GM19238 (cell line): ENCODE data around the gene C8G.

Source experiments
- DNase-seq: peaks from one replicate; pipeline ENCODE4 v3.0.0; 2011; ENCODE audit warnings: low spot score; ENCODE audit not compliant: insufficient read length

The C8G gene

DNA sequence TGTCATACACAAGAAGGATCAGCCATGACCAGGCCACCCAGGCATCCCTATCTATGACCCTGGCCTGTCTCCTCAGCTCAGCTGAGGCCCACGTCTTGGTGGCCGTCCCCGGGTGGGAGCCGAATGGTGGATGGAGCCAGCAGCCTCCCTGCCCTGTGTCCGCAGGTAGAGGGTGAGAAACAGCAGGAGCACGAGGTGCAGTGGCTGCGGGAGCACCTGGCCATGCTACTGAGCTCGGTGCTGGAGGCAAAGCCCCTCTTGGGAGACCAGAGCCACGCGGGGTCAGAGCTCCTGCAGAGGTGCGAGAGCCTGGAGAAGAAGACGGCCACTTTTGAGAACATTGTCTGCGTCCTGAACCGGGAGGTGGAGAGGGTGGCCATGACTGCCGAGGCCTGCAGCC lies 25.0 kb upstream of the C8G start:
- no peak for DNase-seq

DNA sequence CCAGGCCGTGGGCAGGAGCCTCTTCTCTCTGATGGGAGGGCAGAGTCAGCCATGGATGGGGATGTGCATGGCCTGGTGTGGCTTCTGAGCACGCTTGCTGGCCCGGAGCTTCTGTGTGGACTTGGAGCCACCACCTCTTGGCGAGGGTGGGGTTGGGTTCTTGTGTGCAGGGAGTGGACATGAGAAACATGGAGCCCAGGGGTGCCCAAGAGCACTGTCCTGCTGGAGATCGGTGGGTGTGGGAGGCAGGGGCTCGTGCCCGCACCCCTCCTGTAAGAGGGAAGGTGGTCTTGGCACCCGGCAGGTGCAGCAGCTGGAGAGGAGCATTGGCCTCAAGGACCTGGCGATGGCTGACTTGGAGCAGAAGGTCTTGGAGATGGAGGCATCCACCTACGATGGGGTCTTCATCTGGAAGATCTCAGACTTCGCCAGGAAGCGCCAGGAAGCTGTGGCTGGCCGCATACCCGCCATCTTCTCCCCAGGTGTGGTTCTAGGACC lies 24.3 kb upstream of the C8G start:
- no peak for DNase-seq

GRCh38 chr9:136921307-136921706 lies 23.7 kb upstream of the C8G start:
- DNase-seq, result no peak

DNA sequence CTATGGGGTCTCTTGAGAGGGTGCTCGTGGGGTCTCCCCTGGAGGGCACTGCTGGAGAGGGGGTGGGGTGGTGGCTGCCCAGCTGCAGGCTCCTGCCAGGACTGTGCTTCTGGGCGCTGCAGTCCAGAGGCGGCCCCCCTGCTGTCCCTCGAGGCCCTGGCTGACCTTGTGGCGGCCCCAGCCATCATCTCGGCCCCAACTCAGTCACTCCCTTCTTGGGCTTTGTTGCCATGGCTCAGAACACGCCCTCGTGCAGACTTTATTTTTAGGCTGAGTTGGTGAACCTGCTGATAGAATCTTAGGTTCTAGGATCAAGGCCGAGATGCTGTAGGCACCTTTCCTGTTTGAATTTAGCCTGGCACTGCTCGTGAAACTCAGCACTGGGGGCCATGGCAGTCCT lies 23.3 kb upstream of the C8G start:
- no peak for DNase-seq

GRCh38 chr9:136922540-136922939 lies 22.5 kb upstream of the C8G start:
- DNase-seq, result no peak

DNA sequence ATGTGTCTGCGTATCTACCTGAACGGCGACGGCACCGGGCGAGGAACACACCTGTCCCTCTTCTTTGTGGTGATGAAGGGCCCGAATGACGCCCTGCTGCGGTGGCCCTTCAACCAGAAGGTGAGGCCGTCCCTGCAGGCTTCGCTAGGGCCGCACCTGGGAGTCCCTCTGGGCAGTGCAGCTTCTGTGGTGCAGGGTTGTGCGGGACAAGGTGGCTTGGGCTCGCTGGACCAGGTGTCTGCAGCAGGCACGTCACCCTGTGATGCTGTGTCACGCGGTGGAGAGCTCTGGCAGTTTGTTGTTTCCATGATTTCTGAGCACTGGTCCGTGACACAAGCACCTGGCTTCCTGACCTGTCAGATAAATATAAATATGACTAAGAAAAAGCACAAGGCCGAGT lies 21.2 kb upstream of the C8G start:
- DNase-seq, result no peak

DNA sequence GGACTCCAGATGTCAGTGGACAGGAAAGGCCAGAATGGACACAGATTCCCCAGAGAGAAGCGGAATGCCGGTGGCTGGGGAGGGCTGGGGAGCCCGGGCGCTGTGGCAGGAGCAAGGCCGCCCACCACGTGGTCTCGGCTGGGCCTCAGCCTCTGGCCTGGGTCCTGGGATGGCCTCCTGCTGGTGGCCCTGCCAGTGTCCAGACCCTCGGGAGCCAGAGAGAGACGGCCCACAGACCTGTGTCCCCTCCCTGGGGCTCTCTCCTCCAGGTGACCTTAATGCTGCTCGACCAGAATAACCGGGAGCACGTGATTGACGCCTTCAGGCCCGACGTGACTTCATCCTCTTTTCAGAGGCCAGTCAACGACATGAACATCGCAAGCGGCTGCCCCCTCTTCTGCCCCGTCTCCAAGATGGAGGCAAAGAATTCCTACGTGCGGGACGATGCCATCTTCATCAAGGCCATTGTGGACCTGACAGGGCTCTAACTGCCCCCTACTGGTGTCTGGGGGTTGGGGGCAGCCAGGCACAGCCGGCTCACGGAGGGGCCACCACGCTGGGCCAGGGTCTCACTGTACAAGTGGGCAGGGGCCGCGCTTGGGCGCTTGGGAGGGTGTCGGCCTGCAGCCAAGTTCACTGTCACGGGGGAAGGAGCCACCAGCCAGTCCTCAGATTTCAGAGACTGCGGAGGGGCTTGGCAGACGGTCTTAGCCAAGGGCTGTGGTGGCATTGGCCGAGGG lies 19.5 kb upstream of the C8G start:
- no peak for DNase-seq

DNA sequence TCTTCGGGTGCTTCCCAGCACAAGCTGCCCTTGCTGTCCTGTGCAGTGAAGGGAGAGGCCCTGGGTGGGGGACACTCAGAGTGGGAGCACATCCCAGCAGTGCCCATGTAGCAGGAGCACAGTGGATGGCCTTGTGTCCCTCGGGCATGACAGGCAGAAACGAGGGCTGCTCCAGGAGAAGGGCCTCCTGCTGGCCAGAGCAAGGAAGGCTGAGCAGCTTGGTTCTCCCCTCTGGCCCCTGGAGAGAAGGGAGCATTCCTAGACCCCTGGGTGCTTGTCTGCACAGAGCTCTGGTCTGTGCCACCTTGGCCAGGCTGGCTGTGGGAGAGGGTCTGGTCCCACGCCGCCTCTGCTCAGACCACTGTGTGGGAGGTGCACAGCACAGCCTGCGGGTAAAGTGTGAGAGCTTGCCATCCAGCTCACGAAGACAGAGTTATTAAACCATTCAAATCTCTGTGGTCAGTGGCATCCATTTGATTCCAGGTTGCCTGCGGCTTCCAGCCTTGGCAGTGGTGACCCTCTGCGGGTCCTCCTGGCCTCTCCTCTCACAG lies 18.8 kb upstream of the C8G start:
- DNase-seq, result no peak

DNA sequence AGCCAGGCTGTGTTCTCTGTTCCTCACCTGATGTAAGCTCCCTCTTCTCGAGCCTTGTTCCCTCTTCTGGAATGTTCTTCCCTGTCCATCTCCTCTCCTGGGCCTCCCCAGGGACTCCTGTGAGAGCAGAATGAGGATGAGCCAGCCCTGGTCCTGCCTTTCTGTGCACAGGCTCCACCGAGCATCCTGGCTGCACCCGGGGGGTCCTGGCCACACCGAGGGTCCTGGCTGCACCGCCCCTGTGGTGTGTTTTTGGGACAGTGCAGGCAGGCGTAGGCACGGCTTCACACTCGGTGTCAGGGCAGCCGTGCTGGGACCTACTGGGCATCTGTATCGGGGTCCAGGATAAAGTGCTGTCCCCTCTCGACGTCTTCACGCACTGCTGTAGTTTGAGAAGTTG lies 18.3 kb upstream of the C8G start:
- no peak for DNase-seq

DNA sequence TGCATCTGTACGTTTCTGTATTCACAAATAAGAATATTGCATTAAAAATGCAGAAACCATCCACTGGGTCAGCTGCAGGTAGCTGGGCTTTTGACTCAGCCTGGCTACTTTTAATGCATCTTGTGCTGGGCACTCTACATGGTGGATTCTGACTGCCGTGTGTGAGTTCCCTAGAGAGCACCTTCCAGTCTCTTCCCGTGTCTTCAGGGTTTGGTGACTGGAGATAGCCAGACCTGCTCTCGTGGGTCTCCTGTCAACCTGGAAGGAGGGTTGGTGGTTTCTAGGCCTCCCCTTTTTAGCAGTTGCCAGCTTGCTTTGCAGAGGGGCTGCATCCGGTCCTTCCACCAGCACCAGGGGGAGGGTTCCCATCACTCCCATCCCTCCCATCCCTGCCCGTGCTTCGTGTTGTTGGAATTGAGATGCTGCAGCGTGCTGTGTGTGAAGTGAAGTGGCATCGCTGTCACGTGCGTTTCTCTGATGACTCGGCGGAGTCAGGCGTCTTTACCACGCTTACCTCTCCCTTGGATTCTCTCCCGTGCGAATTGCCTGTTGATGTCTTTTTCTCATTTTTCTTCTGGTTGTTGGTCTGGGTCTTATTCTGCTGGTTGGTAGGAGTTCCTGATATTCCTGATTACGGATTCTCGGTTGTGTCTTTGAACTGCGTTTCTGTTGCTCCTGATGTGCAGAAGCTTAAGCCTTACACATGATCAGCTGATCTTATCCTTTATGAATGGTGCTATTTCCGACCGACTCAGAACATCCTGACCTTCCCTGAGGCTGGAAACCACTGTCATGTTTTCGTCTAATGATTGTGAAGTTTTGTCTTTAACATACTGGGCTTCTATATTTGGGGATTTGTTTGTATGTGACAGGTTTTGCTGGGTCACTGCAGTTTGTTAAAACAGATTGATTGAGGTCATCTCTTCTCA lies 17.4 kb upstream of the C8G start:
- no peak for DNase-seq

GRCh38 chr9:136928591-136928990 lies 16.5 kb upstream of the C8G start:
- DNase-seq, result no peak

GRCh38 chr9:136930014-136930413 lies 15.0 kb upstream of the C8G start:
- DNase-seq, result no peak

- DNase-seq, result no peak
Observed at GRCh38 chr9:136931611-136932130, 13.4 kb upstream of the C8G start.

DNA sequence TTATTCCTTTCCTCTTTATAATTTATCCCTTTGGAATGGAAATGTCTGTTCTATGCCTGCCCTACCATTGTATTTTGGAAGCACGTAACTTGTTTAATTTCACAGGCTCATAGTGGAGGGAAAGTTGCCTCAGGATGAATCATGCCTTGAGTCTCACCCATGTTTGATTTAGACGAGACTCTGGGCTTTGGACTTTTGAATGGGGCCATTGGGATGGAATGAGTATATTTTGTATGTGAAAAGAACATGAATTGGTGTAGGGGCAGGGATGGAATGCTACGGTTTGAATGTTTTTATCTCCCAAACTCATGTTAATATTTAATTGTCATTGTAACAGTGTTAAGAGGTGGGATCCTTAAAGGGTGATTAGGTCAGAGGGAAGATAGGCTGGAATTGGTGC lies 10.8 kb upstream of the C8G start:
- no peak for DNase-seq

DNA sequence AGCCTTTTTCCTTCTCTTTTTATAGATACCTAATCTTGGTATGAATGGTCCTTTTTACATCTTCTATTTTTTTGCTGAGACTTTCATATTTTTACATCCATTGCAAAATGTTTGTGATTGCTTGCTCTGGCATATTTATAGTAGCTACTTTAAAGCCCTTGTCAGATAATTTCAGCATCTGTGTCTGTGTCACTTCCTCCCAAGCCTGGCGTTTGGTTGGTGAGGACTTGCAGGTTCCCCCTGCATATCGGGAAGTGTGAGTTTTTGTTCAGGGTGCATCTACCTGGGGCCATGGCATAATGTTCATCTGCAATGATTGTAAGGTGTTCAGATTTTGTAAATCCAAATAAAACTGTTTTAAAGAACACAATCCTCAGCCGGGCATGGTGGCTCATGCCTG lies 9.4 kb upstream of the C8G start:
- no peak for DNase-seq

DNA sequence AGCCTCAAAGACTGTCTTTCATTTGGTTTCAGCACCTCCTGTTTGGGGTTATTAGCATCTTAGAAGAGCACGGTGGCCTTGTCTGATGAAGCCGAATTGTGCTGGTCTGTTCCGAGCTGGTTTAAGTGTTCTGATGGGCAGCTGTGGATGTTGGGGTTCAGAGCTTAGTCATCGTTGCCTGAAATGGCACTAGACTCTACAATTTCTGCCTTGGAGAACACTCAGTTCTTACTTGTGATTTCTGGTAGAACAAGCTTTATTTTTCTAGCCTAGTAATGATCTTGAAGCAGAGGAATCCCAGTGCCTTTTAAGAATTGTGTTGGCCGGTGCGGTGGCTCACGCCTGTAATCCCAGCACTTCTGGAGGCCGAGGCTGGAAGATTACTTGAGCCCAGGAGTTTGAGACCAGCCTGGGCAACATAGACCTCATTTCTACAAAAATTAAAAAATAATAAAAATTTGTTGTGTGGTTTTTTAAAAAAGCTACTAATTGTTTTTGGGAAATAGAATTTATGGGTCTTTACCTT lies 8.3 kb upstream of the C8G start:
- DNase-seq, result no peak

DNA sequence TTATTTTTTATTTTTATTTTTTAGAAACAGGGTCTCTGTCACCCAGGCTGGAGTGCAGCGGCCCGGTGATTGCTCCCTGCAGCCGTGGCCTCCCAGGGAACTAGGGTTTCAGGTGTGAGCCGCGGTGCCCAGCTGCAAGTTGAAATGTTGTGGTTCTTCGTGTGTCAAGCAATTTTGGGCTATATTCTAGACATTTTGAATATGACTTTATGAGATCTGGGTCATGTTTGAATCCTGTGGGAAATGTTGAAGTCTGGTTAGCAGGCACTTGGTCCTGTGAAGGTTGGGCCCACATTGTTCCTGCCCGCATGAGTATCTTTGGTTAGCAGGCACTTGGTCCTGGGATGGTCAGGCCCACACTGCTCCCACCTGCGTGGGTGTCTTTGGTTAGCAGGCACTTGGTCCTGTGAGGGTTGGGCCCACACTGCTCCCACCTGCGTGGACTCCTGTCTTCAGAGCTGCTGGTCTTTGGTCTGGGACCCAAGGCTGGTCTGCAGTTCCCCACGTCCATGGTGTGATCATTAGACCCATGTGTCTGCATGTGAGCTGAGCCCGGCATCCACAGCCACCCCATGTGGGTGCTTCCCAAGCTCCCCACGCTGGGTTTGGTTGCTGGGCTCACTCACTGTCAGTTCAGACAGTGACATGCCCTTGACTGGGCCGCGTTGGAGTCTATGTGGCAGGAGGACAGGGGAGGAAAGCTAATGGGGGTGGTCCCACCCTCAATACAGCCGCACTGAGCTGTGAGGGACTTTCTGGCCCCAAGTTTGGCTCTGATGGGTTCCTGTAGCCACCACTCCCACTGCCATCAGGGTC lies 7.6 kb upstream of the C8G start:
- no peak for DNase-seq

DNA sequence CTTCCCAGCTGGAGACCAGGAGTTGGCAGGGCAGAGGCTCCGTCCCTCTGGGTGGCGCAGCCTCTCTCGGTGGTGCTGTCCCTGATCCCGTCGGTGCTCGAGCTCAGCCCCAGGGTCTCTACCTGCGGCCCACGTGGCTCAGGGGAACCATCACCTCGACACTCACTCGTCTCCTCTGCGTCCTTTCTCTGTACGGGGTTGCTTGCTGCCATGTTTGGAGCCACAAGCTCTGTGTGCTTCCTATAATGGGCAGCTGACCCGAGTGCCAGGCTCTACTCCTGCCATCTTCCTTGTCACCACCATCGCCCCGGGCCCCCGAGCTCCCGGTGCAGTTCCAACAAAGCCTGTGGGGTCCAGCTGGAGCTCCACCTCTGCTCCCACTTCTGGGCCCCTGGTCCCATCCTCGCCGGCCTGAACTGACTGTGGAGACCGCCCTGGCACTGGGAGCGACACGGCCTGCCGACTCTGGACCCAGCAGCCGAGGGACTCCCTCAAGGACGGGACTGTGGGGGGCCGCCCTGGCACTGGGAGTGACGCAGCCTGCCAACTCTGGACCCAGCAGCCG lies 5.5 kb upstream of the C8G start:
- DNase-seq, result no peak

- DNase-seq, result no peak
Observed at GRCh38 chr9:136939996-136940525, 5.0 kb upstream of the C8G start.

DNA sequence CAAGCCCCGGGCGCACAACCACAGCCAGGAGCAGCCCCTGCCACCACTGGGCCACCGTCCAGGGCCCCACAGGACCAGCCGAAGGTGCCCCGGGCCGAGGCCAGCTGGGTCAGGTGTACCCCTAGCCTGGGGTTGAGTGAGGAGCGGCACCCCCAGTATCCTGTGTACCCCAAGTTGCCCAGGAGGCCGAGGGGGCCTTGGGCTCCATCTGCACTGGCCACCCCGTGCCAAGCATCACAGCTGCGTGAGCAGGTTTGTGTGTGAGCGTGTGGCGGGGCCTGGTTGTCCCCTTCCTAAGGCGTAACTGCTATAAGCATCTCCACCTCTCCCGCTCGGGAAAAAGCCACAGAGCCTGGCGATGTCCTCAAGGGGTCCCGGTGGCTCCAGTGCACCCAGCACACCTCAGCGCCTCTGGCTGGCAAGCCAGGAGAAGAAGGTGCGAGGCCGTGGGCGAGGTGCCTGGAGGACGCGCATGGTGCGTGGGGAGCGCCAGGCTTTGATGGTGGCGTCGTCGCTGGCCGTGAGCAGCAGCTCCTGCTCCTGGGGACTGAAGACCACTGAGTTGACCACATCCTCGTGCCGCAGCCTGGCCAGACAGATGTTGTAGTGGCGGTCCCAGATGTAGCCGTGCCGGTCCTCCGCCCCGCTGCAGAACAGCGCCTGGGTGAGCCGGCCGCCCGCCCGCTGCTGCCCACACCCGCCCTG lies 4.4 kb upstream of the C8G start:
- no peak for DNase-seq
